Esophagus muscularis mucosa (tissue), 4 donors: ENCODE results near the gene OSGIN1. TPM values are rescaled to one million over a fixed set of nuclear protein-coding genes. Genes with fewer than 3 reads are reported as not detected.

Experiments used
- DNase-seq: peaks from one replicate; pipeline ENCODE4 v3.0.0-alpha.2; 2017; ENCODE audit errors: extremely low spot score
- H3K27ac ChIP-seq, 4 donors: fragments of 200-600 bp; sonication (generic); replicated peaks in 1 of 4; 1 replicate in 3 of 4; 2 replicates in 1 of 4; pipeline ENCODE4 v1.5.1; 2016 to 2019; ENCODE audit warnings: mild to moderate bottlenecking in 1 of 4
- H3K27me3 ChIP-seq, 4 donors: fragments of 200-600 bp; sonication (generic); one replicate each; pipeline versions ENCODE4 v1.5.1 to v1.6.0; 2016 to 2019
- H3K36me3 ChIP-seq, 4 donors: fragments of 200-600 bp; sonication (generic); one replicate each; pipeline ENCODE4 v1.5.1; 2016 to 2019
- H3K4me1 ChIP-seq, 4 donors: fragments of 200-600 bp; sonication (generic); one replicate each; pipeline ENCODE4 v1.5.1; 2016 to 2019
- H3K4me3 ChIP-seq, 4 donors: fragments of 200-600 bp; sonication (generic); 1 replicate in 2 of 4; 2 replicates in 2 of 4; pipeline ENCODE4 v1.5.1; 2016 to 2019; ENCODE audit warnings: mild to moderate bottlenecking in 4 of 4, moderate library complexity in 1 of 4
- H3K9me3 ChIP-seq, 4 donors: fragments of 200-600 bp; sonication (generic); 1 replicate in 3 of 4; 2 replicates in 1 of 4; pipeline ENCODE4 v1.5.1; 2016 to 2019
- CTCF ChIP-seq, 3 experiments: fragments of 200-600 bp in 2 of 3; fragments of 450-650 bp in 1 of 3; sonication (generic) in 2 of 3; IDR thresholded peaks; one replicate each; pipeline ENCODE4 v1.5.1; 2017 to 2019; ENCODE audit warnings: antibody characterized with exemption in 3 of 3, mild to moderate bottlenecking in 2 of 3, moderate library complexity in 1 of 3
- EP300 ChIP-seq: sonication (generic); formaldehyde crosslinking; IDR thresholded peaks from one replicate; pipeline ENCODE4 v1.6.1; 2017; ENCODE audit warnings: antibody characterized with exemption
- POLR2A ChIP-seq: fragments of 450-650 bp; IDR thresholded peaks from one replicate; pipeline ENCODE4 v1.6.1; 2017; ENCODE audit warnings: antibody characterized with exemption, moderate library complexity, mild to moderate bottlenecking, low read depth
- POLR2AphosphoS5 ChIP-seq, 2 donors: sonication (generic); formaldehyde crosslinking; IDR thresholded peaks; one replicate each; pipeline ENCODE4 v1.6.1; 2017; ENCODE audit warnings: antibody characterized with exemption in 2 of 2
- WGBS: methylation state at CpG from one replicate; pipeline ENCODE4 v1.1.5; 2018; 5-methylcytosine and 5-hydroxymethylcytosine counted together
- intact Hi-C: fragments of 100-400 bp; cut with DNase I; formaldehyde crosslinking; loops from one replicate; pipeline ENCODE4 v1.15.1; 2023
- total RNA-seq, 4 donors: library from RNA; depleted of rRNA; stranded (reverse); fragments of >200 nt; gene quantifications; one replicate each; pipeline versions ENCODE4 v1.1.0 to v1.2.1, GENCODE V29; 2016

OSGIN1 gene
- total RNA-seq, 4 donors from 2014 or later = 7.1 to 17.6 (median 13.8) TPM

GRCh38 chr16:83957296-83957855 lies 4.3 kb downstream of the OSGIN1 start:
- H3K27ac ChIP-seq = no peak overlapping the region

GRCh38 chr16:83958137-83958845 lies 5.3 kb downstream of the OSGIN1 start:
- Histone ChIP-seq H3K27me3 (no peaks in the 10 kb centered on the region), H3K4me3 (no peak overlapping the region), H3K27ac (no peak overlapping the region), H3K36me3 (peaks cover 46 to 60% (median 55%) of the 10 kb centered on the region in 4 donors), H3K9me3 (no peaks in the 10 kb centered on the region), H3K4me1 (peaks cover 25 to 38% (median 34%) of the 10 kb centered on the region in 4 donors)
- TF ChIP-seq CTCF (IDR thresholded peaks at IDR 0.05) = no peak
- no peak for TF ChIP-seq POLR2AphosphoS5 (IDR thresholded peaks at IDR 0.05)
- no peak for TF ChIP-seq EP300
- no peak for TF ChIP-seq POLR2A
- no peak for DNase-seq
- intact Hi-C loops = loop anchor here (10.0 kb wide), 2 partner anchors 133 to 227 kb away; partner anchors contain the start of gene TAF1C
- 87% methylated on average over 16 of the region's 21 CpGs for WGBS

More at GRCh38 chr16:83957296-83957855, 4.3 kb downstream of the OSGIN1 start:
- WGBS = 85% methylated on average over 12 of the region's 14 CpGs
- H3K4me3 ChIP-seq = no peak overlapping the region
- H3K4me1 ChIP-seq = peaks cover 31 to 46% (median 41%) of the 10 kb centered on the region in 4 donors
- no peak for DNase-seq
- intact Hi-C loops = loop anchor here (10.0 kb wide), 2 partner anchors 133 to 227 kb away; partner anchors contain the start of gene TAF1C
- TF ChIP-seq CTCF (IDR thresholded peaks at IDR 0.05) = no peak
- no peak for TF ChIP-seq POLR2A
- no peaks in the 10 kb centered on the region for H3K27me3 ChIP-seq
- H3K36me3 ChIP-seq = peaks cover 37 to 50% (median 48%) of the 10 kb centered on the region in 4 donors
- H3K9me3 ChIP-seq = no peaks in the 10 kb centered on the region

GRCh38 chr16:83958846-83959565 lies 6.0 kb downstream of the OSGIN1 start:
- TF ChIP-seq POLR2A = no peak
- TF ChIP-seq CTCF (IDR thresholded peaks at IDR 0.05) = no peak
- TF ChIP-seq EP300 = no peak
- TF ChIP-seq POLR2AphosphoS5 (IDR thresholded peaks at IDR 0.05) = no peak
- no peak for DNase-seq
- Histone ChIP-seq H3K27ac (no peak overlapping the region), H3K4me3 (no peak overlapping the region), H3K4me1 (peaks cover 20 to 31% (median 28%) of the 10 kb centered on the region in 4 donors), H3K27me3 (no peaks in the 10 kb centered on the region), H3K36me3 (peaks cover 54 to 67% (median 58%) of the 10 kb centered on the region in 4 donors), H3K9me3 (no peaks in the 10 kb centered on the region)
- WGBS = 82% methylated on average over 21 of the region's 21 CpGs
- intact Hi-C loops = loop anchor here (10.0 kb wide), 2 partner anchors 134 to 226 kb away; partner anchors contain the start of gene TAF1C

- H3K27me3 ChIP-seq = no peaks in the 10 kb centered on the region
- H3K4me1 ChIP-seq = peaks cover 12 to 23% (median 20%) of the 10 kb centered on the region in 4 donors
- 79% methylated on average over 12 of the region's 12 CpGs for WGBS
- no peak overlapping the region for H3K27ac ChIP-seq
- peaks cover 55 to 75% (median 65%) of the 10 kb centered on the region in 4 donors for H3K36me3 ChIP-seq
- intact Hi-C loops = loop anchor here (5.0 to 10.0 kb wide), 3 partner anchors 135 to 542 kb away; partner anchors contain the start of genes MEAK7 and TAF1C
- no peak overlapping the region for H3K4me3 ChIP-seq
- no peaks in the 10 kb centered on the region for H3K9me3 ChIP-seq
- no peak for DNase-seq
- TF ChIP-seq POLR2A = no peak
- no peak for TF ChIP-seq EP300
- no peak for TF ChIP-seq POLR2AphosphoS5 (IDR thresholded peaks at IDR 0.05)
- no peak for TF ChIP-seq CTCF (IDR thresholded peaks at IDR 0.05)
Observed at GRCh38 chr16:83959656-83960434, 6.8 kb downstream of the OSGIN1 start.
